ENCODE results near the gene MRPL18.
"Not testable (repeated sequence)": the region's sequence is repeated elsewhere in the genome, so short reads cannot be mapped to it uniquely, and the experiment has no call there.

The MRPL18 gene

DNA sequence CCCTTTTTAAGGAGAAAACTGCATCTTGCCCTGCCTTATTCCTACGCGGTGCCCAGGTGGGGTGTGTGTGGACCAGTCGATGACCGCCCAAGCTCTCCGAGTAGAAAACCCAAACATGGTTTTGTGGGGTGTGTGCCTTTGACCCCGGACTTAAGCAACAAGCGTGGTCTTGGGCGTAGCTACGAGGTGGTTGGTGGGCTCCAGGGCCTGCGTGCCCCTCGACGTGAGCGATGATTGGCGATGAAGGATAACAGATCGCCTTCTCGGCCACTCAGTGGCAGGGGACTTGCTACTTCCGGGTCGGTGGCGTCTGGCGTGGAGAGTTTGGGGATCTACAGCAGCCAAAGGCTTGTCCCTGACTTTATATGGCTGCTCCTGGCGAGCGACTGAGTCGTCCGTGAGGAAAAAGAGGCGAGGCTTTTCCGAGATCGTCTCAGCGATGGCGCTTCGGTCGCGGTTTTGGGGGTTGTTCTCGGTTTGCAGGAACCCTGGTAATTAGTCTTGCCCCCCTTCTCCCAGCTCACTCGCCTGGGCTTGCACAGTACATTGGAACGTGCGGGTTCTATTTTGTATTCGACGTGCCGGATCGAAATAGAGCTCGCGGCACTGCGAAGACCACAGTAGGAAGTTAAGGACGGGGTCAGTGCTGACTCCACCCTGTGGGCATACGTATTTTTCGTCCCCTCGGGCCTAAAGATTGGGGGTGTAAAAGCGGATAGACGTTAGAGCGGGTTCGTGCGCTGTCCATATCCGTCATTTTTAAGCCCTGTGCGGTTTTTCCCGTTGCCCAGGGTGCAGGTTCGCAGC is at the start of gene MRPL18:
MRPL18 (plus strand) TSS at position 319 of the 807 bp plus-strand sequence; CDS start at position 440, 121 bp downstream.
- DNase-seq (ENCODE audit: low read depth, low spot score), result peak; percentile 74

DNA sequence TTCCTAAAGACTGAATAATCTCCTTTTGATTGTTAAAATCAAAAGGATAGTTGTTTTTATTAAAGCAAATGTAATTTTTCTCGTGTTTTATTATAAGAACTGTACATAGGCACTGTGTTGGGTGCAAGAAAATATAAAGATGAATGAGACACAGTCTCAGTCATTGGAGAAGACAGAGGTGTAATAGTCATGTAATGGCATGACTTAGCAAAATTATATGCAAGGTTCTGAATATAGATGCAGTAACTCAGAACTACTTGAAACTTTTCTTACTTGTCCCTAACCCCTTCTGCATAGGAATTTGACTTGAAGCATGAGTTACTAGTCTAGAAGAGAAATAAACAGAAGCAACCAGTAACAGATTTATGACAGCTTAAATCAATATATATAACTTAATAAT is 48.1 kb upstream of the MRPL18 start:
- DNase-seq (ENCODE audit: low read depth, low spot score), result no peak

DNA sequence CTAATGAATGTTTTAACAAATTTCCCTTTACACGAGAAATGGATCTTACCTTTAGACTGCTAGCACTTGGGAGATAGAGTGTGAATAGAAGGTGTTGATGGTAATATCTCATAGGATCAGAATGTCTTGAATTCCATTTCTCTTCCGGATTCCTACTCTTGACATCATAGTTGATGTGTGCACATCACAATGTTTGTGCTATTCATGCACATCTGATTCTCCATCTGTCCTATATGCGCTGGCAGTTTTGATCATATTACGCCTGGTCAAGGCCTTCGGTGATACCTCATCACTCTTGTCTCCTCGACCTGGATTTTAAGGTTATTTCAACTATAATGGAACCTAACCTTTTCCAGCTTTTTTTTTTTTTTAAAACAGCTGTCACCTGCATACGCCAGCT is 45.2 kb upstream of the MRPL18 start:
- no peak for DNase-seq (ENCODE audit: low read depth, low spot score)

DNA sequence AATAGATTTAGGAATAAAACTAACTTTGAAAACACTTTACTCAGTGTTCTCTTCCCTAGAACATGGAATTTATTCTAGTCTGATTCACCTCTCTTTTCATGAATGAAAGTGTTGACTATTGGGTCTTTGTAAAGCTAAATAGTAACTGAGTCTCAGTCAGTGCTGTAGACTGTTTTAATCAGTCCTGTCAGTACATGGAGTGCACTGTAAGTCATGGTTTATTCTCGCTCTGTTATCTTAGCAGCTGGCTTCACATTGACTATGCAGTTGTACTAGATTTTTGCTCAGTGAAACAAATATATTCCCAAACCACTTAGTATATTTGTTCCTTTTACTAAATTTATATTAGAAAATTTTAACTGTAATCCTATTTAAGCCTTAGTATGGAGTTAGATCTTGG is 43.5 kb upstream of the MRPL18 start:
- no peak for DNase-seq (ENCODE audit: low read depth, low spot score)

DNA sequence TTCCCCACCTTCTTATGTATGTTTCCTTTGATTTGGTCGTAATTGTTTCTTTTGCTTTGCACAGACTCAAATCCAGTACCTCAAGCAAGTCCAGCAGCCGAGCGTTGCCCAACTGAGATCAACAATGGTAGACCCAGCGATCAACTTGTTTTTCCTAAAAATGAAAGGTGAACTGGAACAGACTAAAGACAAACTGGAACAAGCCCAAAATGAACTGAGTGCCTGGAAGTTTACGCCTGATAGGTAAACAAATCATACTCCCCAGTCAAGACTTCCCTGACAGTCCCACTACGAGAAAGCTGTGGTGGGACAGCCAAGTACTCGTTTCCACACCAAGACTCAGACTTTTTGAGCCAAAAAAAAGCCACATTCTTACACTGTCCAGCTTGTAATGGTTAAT is 42.1 kb upstream of the MRPL18 start:
- not testable (repeated sequence) for DNase-seq (ENCODE audit: low read depth, low spot score)

DNA sequence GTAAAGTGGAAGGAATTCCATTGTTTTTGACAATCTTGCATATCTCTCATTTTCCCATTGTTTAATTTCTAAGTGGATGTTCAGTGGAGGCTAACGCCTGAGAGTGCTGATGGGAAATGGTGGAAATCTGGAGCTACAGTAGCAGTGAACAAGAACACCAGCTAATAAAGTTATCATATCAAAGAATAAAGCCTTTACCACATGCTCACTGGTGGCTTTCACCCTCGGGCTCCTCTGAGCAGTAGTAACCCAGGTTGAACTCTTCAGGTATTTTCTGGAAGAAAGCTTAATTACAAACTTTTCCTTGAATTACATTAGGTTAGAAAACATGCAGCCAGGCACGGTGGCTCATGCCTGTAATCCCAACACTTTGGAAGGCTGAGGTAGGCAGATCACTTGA is 38.8 kb upstream of the MRPL18 start:
- DNase-seq (ENCODE audit: low read depth, low spot score), result no peak

DNA sequence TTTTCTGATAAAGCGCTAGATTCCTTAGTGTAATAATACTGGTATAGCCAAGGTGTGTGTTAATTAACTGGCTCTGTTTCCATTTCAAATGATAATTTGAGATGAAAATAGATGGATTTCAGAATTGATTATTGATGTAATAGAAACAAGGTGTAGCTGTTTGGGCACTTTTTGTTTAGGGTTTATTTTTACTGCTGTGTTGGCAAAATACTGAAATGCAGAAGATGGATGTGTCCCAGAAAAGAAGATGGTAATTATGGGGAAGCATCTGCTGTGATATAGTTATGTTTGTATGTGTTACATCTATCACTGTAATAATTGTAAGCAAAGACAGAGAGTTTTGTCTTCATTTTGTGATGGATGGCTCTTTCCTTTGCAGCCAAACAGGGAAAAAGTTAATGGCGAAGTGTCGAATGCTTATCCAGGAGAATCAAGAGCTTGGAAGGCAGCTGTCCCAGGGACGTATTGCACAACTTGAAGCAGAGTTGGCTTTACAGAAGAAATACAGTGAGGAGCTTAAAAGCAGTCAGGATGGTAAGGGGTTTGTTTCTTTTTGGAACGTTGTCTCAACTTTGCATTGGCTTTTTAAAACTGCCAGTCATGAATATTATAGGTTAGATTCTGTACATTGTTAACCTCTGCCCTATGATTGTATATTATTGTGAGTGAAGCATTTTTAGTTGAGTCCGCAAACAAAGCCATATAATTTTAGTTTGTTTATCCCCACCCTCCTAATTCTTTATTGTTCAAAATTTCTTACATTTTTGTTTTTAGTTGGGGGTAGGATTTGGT is 37.0 kb upstream of the MRPL18 start:
- DNase-seq (ENCODE audit: low read depth, low spot score), result no peak

DNA sequence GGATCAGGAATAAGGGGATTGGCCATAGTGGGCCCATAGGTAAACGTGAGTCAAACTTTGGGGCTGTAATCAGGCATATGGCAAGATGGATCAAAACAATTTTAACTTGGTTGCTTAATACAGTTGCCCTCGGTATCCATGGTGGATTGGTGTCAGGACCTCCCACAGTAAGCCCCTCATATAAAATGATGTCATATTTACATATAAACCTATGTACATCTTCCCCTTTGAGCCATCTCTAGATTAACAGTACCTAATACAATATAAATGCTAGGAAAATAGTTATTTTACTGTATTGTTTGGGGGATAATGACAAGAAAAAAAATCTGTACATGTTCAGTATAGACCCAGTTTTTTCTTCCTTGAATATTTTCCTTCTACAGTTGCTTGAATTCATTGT is 35.9 kb upstream of the MRPL18 start:
- DNase-seq (ENCODE audit: low read depth, low spot score), result no peak

DNA sequence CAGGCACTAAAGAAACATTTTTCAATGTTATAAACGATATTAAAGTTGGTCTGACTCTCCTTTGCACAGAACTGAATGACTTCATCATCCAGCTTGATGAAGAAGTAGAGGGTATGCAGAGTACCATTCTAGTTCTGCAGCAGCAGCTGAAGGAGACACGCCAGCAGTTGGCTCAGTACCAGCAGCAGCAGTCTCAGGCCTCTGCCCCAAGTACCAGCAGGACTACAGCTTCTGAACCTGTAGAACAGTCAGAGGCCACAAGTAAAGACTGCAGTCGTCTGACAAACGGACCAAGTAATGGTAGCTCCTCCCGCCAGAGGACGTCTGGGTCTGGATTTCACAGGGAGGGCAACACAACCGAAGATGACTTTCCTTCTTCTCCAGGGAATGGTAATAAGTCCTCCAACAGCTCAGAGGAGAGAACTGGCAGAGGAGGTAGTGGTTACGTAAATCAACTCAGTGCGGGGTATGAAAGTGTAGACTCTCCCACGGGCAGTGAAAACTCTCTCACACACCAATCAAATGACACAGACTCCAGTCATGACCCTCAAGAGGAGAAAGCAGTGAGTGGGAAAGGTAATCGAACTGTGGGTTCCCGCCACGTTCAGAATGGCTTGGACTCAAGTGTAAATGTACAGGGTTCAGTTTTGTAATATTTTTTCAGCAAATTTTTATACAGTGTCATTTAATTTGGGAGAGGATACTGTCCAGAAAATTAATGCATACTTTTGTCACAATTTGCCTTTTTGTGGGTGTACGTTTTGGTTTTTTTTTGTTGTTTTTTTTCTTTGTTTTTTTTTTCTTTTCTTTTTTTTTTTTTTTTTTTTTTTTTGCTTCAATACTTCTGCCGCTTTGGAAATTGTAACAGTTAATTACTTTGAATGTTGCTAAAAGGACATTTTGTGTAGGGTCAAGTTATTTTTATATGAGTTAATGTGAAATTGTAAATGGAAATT is 35.0 kb upstream of the MRPL18 start:
- DNase-seq (ENCODE audit: low read depth, low spot score), result no peak

DNA sequence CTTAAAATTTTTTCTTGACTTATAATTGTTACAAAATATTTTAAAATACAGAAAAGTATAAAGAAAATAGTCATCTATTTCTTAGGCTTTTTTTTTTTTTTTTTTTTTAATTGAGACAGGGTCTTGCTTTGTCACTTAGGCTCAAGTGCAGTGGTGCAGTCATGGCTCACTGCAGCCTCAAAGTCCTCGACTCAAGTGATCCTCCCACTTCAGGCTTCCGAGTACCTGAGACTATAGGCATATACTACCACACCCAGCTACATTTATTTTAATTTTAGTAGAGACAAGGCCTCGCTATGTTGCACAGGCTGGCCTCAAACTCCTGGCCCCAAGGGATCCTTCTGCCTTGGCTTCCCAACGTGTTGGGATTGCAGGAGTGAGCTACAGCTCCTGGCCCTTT is 33.8 kb upstream of the MRPL18 start:
- DNase-seq (ENCODE audit: low read depth, low spot score), result no peak

DNA sequence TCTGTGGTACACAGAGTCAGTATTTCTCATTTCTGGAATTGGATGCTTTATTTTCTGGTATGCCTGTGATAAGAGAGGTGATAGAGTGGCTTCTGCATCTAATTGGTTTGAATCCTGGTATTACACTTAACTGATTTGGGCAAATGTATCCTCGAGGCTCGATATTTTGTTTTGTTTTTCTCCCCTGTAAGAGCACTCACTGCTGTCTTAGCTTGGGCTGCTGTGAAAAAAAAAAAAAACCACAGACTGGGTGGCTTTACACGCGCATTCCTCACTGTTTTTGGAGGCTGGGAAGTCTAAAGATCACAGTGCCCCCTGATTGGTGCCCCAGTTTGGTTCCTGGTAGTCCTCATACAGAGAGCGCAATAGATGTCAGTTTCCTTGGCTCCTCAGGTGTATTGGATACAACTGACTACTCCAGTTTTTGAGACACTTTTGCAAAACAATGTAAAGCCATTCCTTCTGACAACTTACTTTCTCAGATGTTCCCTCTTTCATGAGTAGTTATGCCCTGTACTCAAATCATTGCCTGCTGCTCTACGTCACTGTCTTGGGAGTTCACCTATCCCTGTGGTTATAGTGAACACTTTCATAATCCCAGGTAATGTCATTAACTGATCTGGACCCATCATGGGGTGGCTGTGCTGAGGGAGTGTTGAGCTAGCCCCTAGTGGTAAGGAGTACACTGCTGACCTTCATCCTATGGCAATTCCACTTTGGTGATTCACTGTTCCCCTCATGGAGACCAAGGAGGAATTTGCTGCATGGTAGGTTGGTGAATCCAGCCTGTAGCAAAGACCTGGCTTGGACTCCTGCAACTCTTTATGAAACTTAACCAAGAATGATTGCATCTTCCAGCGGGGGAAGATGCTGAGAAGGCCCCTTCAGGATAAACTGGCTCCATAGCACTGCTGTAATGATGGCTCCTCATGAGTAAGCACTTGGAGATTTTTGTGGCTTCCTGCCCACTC is 32.0 kb upstream of the MRPL18 start:
- DNase-seq (ENCODE audit: low read depth, low spot score), result no peak

DNA sequence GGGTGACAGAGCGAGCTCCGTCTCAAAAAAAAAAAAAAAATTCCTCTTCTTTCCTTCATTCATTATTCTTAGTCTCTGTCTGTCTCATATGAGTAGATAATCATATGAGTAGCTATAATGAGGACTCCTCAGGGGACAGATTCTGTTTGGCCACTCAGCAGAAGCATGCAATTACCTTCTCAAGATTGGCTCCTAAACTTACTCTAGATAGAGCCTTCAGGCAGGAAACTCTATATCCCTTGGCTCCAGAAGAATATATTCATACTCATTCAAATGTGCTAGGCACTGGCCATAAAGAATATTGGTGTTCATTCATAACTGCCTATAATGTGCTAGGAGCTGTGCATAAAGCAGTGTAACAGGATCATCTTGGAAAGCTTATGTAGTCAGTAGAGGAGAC is 30.6 kb upstream of the MRPL18 start:
- no peak for DNase-seq (ENCODE audit: low read depth, low spot score)

DNA sequence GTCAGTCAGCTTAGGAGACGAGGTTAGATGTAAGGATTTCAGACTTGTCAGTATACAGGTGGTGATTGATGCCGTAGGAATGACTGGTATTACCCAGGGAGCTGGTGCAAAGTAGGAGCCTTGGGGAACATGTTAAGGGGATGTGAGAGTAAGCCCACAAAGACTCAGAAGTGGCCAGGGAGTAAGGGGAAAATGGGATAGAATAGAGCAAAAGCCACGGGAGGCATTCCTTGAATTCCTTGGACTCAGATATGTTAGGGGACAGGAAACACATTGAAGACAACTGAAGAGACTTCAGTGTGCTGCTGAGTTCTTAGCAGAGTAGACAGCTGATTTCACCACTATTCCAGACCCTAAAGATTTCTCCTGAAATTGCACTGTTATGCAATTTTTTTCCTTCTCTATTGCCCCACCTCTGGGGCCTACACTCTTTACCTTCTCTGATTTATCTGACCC is 29.6 kb upstream of the MRPL18 start:
- no peak for DNase-seq (ENCODE audit: low read depth, low spot score)

DNA sequence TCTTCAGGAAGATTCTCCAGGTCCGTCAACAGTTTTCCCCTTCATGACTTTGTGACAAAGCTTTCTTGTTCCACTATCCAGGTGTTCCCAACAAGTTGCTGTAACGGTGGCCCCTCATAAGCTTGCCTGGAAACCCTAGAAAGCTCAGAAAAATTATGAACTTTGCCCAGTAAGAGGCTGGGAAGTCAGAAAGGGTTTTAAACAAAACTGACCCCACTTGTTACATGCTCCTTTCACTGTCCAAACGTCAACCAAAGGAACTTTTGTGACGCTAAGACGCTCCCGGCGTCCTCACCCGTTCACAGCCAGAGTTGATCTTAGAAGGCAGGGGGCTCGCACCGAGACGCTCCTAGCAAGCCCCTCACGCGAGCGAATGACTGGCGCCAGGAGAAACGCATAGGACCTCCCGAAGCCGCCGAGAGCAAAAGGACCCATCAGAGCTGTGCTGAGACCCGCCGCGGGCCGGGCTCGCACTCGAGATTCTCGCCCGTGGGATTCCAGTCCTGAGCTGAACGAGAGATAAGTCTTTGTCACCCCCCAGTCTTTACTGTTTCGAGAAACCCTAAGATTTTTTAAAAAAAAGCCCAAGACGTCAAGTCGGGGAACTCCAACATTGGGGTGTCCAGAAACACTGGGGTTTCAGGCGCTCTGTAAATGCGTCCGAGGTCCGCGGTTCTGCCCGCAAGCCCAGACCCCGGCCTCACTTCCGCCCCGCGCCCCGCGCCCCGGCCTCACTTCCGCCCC is 29.0 kb upstream of the MRPL18 start:
- DNase-seq (ENCODE audit: low read depth, low spot score), result no peak

DNA sequence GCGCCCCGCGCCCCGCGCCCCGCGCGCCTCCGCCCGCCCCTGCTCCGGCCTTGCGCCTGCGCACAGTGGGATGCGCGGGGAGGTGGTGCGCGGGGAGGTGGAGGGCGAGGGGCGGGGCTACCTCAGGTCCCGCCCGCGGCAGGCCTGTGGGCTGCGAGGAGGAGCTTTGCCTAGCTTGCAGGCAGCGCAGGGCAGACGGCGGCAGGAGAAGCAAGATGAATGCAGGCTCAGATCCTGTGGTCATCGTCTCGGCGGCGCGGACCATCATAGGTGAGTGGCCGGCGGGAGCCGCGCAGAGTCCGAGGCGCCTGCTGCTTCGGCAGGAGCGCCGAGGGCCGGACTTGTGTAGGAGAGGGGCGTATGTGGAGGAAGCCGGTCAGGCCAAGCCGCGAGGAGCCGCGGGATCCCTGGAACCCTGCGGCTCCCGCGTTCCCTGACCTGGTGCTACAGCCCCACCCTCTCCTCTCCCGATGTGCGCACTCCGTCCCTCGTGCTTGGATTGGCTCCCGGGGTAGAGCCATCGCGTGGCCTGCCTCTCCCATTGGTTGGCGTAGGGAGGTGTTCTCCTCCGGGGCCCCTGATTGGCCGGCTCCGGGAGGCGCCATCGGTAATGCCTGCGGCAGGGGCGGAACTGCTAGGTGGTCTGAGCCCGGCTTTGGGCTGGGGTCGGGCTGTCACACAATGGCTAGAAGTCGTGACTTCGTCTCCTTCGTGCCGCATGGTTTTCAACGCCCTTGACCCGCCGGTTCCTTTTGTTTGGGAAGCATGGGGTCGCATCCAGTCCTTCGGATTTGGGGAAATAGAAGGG is 28.2 kb upstream of the MRPL18 start, which contains the start of gene ACAT2:
ACAT2 (plus strand) TSS at position 173 of the 808 bp plus-strand sequence; CDS start at position 216, 43 bp downstream.
- peak; percentile 77 for DNase-seq (ENCODE audit: low read depth, low spot score)

DNA sequence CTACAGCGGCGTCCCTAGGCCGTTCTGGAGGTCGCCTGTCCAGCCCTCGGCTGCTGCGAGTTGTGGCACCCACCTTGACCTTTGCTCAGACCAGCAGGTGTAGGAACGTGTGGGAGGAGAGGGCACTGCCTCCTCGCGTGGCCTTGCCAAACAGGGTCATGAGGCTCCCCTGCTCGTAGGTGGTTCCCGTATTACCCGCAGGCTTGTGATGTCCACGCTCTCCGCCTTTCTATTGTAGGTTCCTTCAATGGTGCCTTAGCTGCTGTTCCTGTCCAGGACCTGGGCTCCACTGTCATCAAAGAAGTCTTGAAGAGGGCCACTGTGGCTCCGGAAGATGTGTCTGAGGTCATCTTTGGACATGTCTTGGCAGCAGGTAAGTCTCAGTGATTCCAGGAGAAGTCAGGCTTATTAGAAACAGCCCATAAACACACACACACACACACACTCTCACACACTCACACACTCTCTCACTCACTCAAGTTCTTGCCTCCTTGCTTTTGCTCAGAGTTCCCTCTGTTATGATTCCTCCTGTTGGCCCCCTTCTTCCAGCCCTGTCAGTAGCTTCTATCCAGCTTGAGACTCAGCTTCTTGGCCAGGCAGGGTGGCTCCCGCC is 27.5 kb upstream of the MRPL18 start:
- no peak for DNase-seq (ENCODE audit: low read depth, low spot score)

DNA sequence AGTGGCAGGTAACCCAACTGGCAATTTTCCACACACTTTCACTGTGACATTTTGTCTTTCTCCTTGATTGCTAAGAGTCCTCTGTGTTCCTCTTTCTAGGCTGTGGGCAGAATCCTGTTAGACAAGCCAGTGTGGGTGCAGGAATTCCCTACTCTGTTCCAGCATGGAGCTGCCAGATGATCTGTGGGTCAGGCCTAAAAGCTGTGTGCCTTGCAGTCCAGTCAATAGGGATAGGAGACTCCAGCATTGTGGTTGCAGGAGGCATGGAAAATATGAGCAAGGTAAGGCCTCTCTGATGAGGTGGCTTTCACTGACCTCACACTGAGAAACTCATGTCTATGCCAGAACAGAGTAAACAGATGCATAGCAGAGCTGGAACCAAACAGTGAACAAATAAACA is 23.4 kb upstream of the MRPL18 start:
- no peak for DNase-seq (ENCODE audit: low read depth, low spot score)

DNA sequence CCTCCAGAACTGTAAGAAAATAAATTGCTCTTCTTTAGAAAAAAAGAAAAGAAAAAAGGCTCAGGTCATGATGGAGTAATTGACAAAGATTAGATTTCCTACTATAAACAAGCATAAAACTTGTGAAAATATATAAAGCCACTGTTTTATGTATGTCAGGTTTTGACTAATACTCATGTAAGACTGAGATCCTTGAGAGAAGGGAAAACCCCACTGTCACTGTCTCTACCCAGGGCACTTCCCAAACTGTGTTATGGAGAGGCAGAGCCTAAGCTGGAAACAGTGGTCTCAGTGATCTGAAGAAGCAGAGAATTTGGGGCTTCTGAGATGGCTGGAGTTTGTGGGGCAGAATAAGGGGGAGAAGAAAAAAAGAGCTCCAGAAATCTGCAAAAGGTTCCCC is 20.8 kb upstream of the MRPL18 start:
- no peak for DNase-seq (ENCODE audit: low read depth, low spot score)
